IMR-90 (cell line): ENCODE data around the gene SEPTIN3. TPM values are rescaled to one million over a fixed set of nuclear protein-coding genes. Genes with fewer than 3 reads are reported as not detected.

ENCODE experiments used
- ATAC-seq: fragments of 200-7000 bp; cut with Tn5 transposase; 2 replicates; pipeline ENCODE4 v1.9.1; 2020; ENCODE audit warnings: low read depth, mild to moderate bottlenecking, moderate library complexity
- BruUV-seq: library from RNA; stranded (reverse); fragments of 400-500 nt; replicated peaks from 2 replicates; lab custom pipeline; 2021; lab: Mats Ljungman, UMichigan
- CTCF ChIA-PET: fragments of 300-600 bp; formaldehyde crosslinking; extraction: SDS; loops from one replicate; lab custom pipeline; 2021; ENCODE audit warnings: antibody characterized with exemption; lab: Yijun Ruan, JAX
- POLR2A ChIA-PET: fragments of 300-600 bp; sonication (Branson Sonifier 250); formaldehyde crosslinking; loops from one replicate; lab custom pipeline; 2022; ENCODE audit warnings: antibody characterized with exemption; ENCODE audit not compliant: unreplicated experiment; lab: Charles Lee
- DNase-seq: peaks from one replicate; pipeline ENCODE4 v3.0.0; 2013
- H2AFZ ChIP-seq: replicated peaks from 2 replicates; pipeline ENCODE3; 2013; ENCODE audit warnings: low read length, mild to moderate bottlenecking; ENCODE audit not compliant: poor library complexity
- H2AK5ac ChIP-seq: 2 replicates; pipeline ENCODE4 v1.6.1; 2013; ENCODE audit warnings: low read depth, low read length, inconsistent platforms
- H2AK9ac ChIP-seq: replicated peaks from 2 replicates; pipeline ENCODE3; 2013; ENCODE audit warnings: mild to moderate bottlenecking, low read depth, low read length, moderate library complexity; ENCODE audit not compliant: poor library complexity
- H2BK120ac ChIP-seq: 2 replicates; pipeline ENCODE4 v1.6.1; 2013; ENCODE audit warnings: low read depth, low read length, inconsistent platforms
- H2BK15ac ChIP-seq: 3 replicates; pipeline ENCODE4 v1.6.1; 2013; ENCODE audit warnings: low read depth, low read length, inconsistent platforms
- H2BK20ac ChIP-seq: 2 replicates; pipeline ENCODE4 v1.6.1; 2013; ENCODE audit warnings: low read depth, mild to moderate bottlenecking, inconsistent platforms, low read length, moderate library complexity
- H2BK5ac ChIP-seq: 2 replicates; pipeline ENCODE4 v1.6.1; 2013; ENCODE audit warnings: mild to moderate bottlenecking, low read depth, low read length, inconsistent platforms; ENCODE audit not compliant: poor library complexity, severe bottlenecking
- H3K14ac ChIP-seq: replicated peaks from 2 replicates; pipeline ENCODE4 v1.6.1; 2013; ENCODE audit warnings: low read depth, low read length, inconsistent platforms
- H3K18ac ChIP-seq: 2 replicates; pipeline ENCODE4 v1.6.1; 2013; ENCODE audit warnings: low read depth, low read length, control low read depth
- H3K23ac ChIP-seq: 2 replicates; pipeline ENCODE4 v1.6.1; 2013; ENCODE audit warnings: low read depth, low read length, inconsistent platforms
- H3K27ac ChIP-seq: 2 replicates; pipeline ENCODE4 v1.5.1; 2013; ENCODE audit warnings: mild to moderate bottlenecking, control low read depth, low read length; ENCODE audit not compliant: insufficient read depth
- H3K27me3 ChIP-seq: 2 replicates; pipeline ENCODE4 v1.6.1; 2013; ENCODE audit warnings: low read length; ENCODE audit not compliant: control insufficient read depth, insufficient read depth
- H3K36me3 ChIP-seq: 2 replicates; pipeline ENCODE4 v1.6.1; 2013; ENCODE audit warnings: low read length, mixed read lengths; ENCODE audit not compliant: control insufficient read depth, insufficient read depth
- H3K4ac ChIP-seq: 2 replicates; pipeline ENCODE4 v1.6.1; 2013; ENCODE audit warnings: low read depth, low read length, inconsistent platforms
- H3K4me1 ChIP-seq: 2 replicates; pipeline ENCODE4 v1.6.1; 2013; ENCODE audit warnings: low read length, mixed read lengths; ENCODE audit not compliant: control insufficient read depth, insufficient read depth
- H3K4me2 ChIP-seq: 2 replicates; pipeline ENCODE4 v1.6.1; 2013; ENCODE audit warnings: low read depth, mild to moderate bottlenecking, control low read depth, low read length, moderate library complexity
- H3K4me3 ChIP-seq: 2 replicates; pipeline ENCODE4 v1.5.1; 2013; ENCODE audit warnings: low read depth, mild to moderate bottlenecking, control low read depth, low read length, moderate library complexity; ENCODE audit not compliant: insufficient read depth
- H3K56ac ChIP-seq: 2 replicates; pipeline ENCODE4 v1.6.1; 2013; ENCODE audit warnings: low read length, inconsistent platforms; ENCODE audit not compliant: insufficient read depth; ENCODE audit errors: extremely low read depth
- H3K79me1 ChIP-seq, 2 experiments: 2 replicates each; pipeline ENCODE4 v1.6.1; 2013; ENCODE audit warnings: low read length in 2 of 2, inconsistent platforms in 1 of 2, low read depth in 1 of 2
- H3K9ac ChIP-seq: 2 replicates; pipeline ENCODE4 v1.6.1; 2013; ENCODE audit warnings: low read depth, low read length, control low read depth
- H3K9me1 ChIP-seq: 2 replicates; pipeline ENCODE4 v1.6.1; 2013; ENCODE audit warnings: low read length, inconsistent platforms; ENCODE audit not compliant: insufficient read depth
- H3K9me3 ChIP-seq: 2 replicates; pipeline ENCODE4 v1.6.1; 2013; ENCODE audit warnings: low read length; ENCODE audit not compliant: control insufficient read depth, insufficient read depth
- H4K20me1 ChIP-seq: 2 replicates; pipeline ENCODE4 v1.6.1; 2013; ENCODE audit warnings: low read length, inconsistent platforms; ENCODE audit not compliant: insufficient read depth
- H4K5ac ChIP-seq: 2 replicates; pipeline ENCODE4 v1.6.1; 2013; ENCODE audit warnings: mild to moderate bottlenecking, low read depth, low read length, control low read depth
- H4K8ac ChIP-seq, 2 experiments: 2 replicates each; pipeline ENCODE4 v1.6.1; 2013; ENCODE audit warnings: low read depth in 2 of 2, low read length in 2 of 2, control low read depth in 1 of 2, inconsistent platforms in 1 of 2
- H4K91ac ChIP-seq: 2 replicates; pipeline ENCODE4 v1.6.1; 2013; ENCODE audit warnings: low read depth, low read length, inconsistent platforms; ENCODE audit not compliant: insufficient read depth
- MAZ ChIP-seq: IDR thresholded peaks from 2 replicates; pipeline ENCODE4 v1.6.1; 2012; ENCODE audit warnings: low read depth, mild to moderate bottlenecking, low read length, improper control_type of control experiment, moderate library complexity, borderline replicate concordance
- MXI1 ChIP-seq: IDR thresholded peaks from 2 replicates; pipeline ENCODE4 v1.6.1; 2012; ENCODE audit warnings: low read depth, mild to moderate bottlenecking, low read length, moderate library complexity, borderline replicate concordance
- POLR2A ChIP-seq: IDR thresholded peaks from 2 replicates; pipeline ENCODE4 v1.6.1; 2012; ENCODE audit warnings: mild to moderate bottlenecking, low read depth, low read length
- RAD21 ChIP-seq: IDR thresholded peaks from 2 replicates; pipeline ENCODE4 v1.6.1; 2012; ENCODE audit warnings: low read length, improper control_type of control experiment
- RFX5 ChIP-seq: IDR thresholded peaks from 2 replicates; pipeline ENCODE4 v1.8.0; 2012; ENCODE audit warnings: low read depth, mild to moderate bottlenecking, low read length, moderate library complexity
- SMC3 ChIP-seq: fragments of 150-350 bp; IDR thresholded peaks from 2 replicates; pipeline ENCODE4 v1.6.1; 2016; ENCODE audit warnings: low read depth, mild to moderate bottlenecking, antibody characterized with exemption, low read length, moderate library complexity
- WGBS, 2 experiments: methylation state at CpG; one replicate each; pipeline versions ENCODE4 v1.1.5 to v1.1.7; 2013; ENCODE audit warnings: missing lambda C conversion rate in 2 of 2; ENCODE audit not compliant: insufficient read length in 1 of 2; ENCODE audit errors: extremely low coverage in 2 of 2; 5-methylcytosine and 5-hydroxymethylcytosine counted together
- dilution Hi-C: fragments of 300-500 bp; cut with HindIII; formaldehyde crosslinking; loops from one replicate; pipeline ENCODE4 v1.14.3; 2018; ENCODE audit warnings: low sequenced_read_pairs; ENCODE audit not compliant: unreplicated experiment
- in situ Hi-C: fragments of 300-500 bp; cut with MboI; formaldehyde crosslinking; loops from 3 replicates; pipeline ENCODE4 v1.14.3; 2019; ENCODE audit warnings: low sequenced_read_pairs, inconsistent platforms, mixed read lengths
- intact Hi-C: fragments of 100-400 bp; cut with micrococcal nuclease; formaldehyde crosslinking; loops from 2 replicates; pipeline ENCODE4 v1.10.0; 2022
- polyA plus RNA-seq, 3 experiments: library from polyadenylated mRNA; depleted of rRNA; stranded (reverse); fragments of >200 nt; gene quantifications; 2 replicates each; pipeline ENCODE4 v1.2.3, GENCODE V29; 2012; ENCODE audit warnings: low replicate concordance in 1 of 3
- total RNA-seq: library from RNA; depleted of rRNA; stranded (reverse); fragments of >200 nt; gene quantifications from 2 replicates; pipeline ENCODE4 v1.2.3, GENCODE V29; 2012
- TF ChIP-seq, protein P1 (sequence below): fragments of 150-350 bp; IDR thresholded peaks from 2 replicates; pipeline ENCODE4 v1.6.1; 2016; ENCODE audit warnings: low read depth, mild to moderate bottlenecking, low read length, moderate library complexity, borderline replicate concordance
- TF ChIP-seq, protein P2 (sequence below): fragments of 150-350 bp; IDR thresholded peaks from 2 replicates; pipeline ENCODE4 v1.6.1; 2017; ENCODE audit warnings: mild to moderate bottlenecking, antibody characterized with exemption, low read length, low read depth

SEPTIN3 gene
- total and polyA plus RNA-seq, 2 of the 4 experiments (the other 2 are of a cell fraction), result 0.15 to 0.18 TPM

DNA sequence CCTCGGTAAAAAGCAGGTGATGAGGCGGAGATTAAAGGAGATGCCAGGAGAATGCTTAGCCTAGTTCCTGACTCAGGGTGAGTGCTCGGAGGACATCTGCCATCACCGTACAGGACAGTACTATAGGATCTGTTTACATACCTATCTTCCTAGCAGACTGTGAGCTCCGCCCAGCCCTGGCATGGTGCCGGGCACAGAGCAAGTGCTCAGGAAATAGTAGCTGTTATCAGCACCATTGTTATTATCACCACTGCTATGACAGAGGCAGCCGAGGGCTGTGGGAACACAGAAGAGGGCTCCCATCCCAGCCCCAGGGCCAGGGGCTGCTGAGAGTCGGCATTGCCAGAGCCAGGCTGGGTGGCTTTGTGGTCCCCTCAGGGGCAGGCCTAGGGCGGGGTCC is 642 bp upstream of the SEPTIN3 start:
- H3K9me1 ChIP-seq, result no peaks in the 10 kb centered on the region
- no peaks in the 10 kb centered on the region for H3K9me3 ChIP-seq
- no peaks in the 10 kb centered on the region for H4K20me1 ChIP-seq
- H2AK9ac ChIP-seq, result peak overlapping the region; percentile 15
- H3K4ac ChIP-seq, result no peak overlapping the region
- no peaks in the 10 kb centered on the region for H3K79me1 ChIP-seq
- intact Hi-C loops (no loop called here), dilution Hi-C loops (no loop called here), in situ Hi-C loops (loop anchor here (5.0 kb wide), 1 partner anchor 474 kb away; no protein-coding TSS in a partner anchor)
- H3K14ac ChIP-seq, result no peak overlapping the region
- H2BK120ac ChIP-seq, result no peak overlapping the region
- H2BK5ac ChIP-seq, result no peak overlapping the region
- POLR2A ChIA-PET, result no interaction called here
- H3K27me3 ChIP-seq, result peaks cover 29% of the 10 kb centered on the region
- no peak overlapping the region for H4K91ac ChIP-seq
- no peak overlapping the region for H3K18ac ChIP-seq
- 0% methylated on average over 1 of the region's 9 CpGs; no CpG with 5 or more reads in 1 of the 2 experiments for WGBS, 2 experiments
- no peak overlapping the region; the same call in 1 of the 2 replicates for H2AK5ac ChIP-seq
- ATAC-seq, result no peak
- H4K8ac ChIP-seq, result no peak overlapping the region
- CTCF ChIA-PET, result interaction anchor here (1.0 kb wide), 1 partner anchor 123 kb away, joined by 3 read pairs; no protein-coding TSS in a partner anchor
- no peak overlapping the region for H3K56ac ChIP-seq
- H2AFZ ChIP-seq, result peak overlapping the region; percentile 53
- BruUV-seq, result no TSS peak
- no peaks in the 10 kb centered on the region for H3K36me3 ChIP-seq
- no peak overlapping the region for H2BK20ac ChIP-seq
- H4K5ac ChIP-seq, result no peak overlapping the region
- no peak overlapping the region for H3K4me3 ChIP-seq
- no peak for TF ChIP-seq RAD21
- TF ChIP-seq, protein P1, sequence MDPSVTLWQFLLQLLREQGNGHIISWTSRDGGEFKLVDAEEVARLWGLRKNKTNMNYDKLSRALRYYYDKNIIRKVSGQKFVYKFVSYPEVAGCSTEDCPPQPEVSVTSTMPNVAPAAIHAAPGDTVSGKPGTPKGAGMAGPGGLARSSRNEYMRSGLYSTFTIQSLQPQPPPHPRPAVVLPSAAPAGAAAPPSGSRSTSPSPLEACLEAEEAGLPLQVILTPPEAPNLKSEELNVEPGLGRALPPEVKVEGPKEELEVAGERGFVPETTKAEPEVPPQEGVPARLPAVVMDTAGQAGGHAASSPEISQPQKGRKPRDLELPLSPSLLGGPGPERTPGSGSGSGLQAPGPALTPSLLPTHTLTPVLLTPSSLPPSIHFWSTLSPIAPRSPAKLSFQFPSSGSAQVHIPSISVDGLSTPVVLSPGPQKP, result no peak
- TF ChIP-seq POLR2A, result no peak
- no peak for TF ChIP-seq SMC3
- no peak for TF ChIP-seq RFX5
- TF ChIP-seq, protein P2, sequence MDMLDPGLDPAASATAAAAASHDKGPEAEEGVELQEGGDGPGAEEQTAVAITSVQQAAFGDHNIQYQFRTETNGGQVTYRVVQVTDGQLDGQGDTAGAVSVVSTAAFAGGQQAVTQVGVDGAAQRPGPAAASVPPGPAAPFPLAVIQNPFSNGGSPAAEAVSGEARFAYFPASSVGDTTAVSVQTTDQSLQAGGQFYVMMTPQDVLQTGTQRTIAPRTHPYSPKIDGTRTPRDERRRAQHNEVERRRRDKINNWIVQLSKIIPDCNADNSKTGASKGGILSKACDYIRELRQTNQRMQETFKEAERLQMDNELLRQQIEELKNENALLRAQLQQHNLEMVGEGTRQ, result no peak
- no peak for TF ChIP-seq MAZ
- TF ChIP-seq MXI1, result no peak
- DNase-seq, result peak; percentile 42
- H3K27ac ChIP-seq, result no peak overlapping the region
- no peaks in the 10 kb centered on the region; the same call in 1 of the 2 replicates for H3K4me1 ChIP-seq
- no peak overlapping the region for H2BK15ac ChIP-seq
- H3K4me2 ChIP-seq, result no peak overlapping the region
- no peak overlapping the region for H3K23ac ChIP-seq
- H3K9ac ChIP-seq, result no peak overlapping the region
